ENCODE measurements around the gene ARHGEF38.
"Not testable (repeated sequence)": the region's sequence is repeated elsewhere in the genome, so short reads cannot be mapped to it uniquely, and the experiment has no call there.

The ARHGEF38 gene

GRCh38 chr4:105563352-105563751 is 10.9 kb downstream of the ARHGEF38 start:
- DNase-seq: no peak

- no peak for DNase-seq
Observed at GRCh38 chr4:105568584-105568983, 16.2 kb downstream of the ARHGEF38 start.

GRCh38 chr4:105569057-105569865 is 16.8 kb downstream of the ARHGEF38 start:
- no peak for DNase-seq

GRCh38 chr4:105569866-105570236 is 17.4 kb downstream of the ARHGEF38 start:
- DNase-seq: no peak

GRCh38 chr4:105572296-105572695 is 19.9 kb downstream of the ARHGEF38 start:
- DNase-seq: no peak

GRCh38 chr4:105586638-105587328 is 34.4 kb downstream of the ARHGEF38 start:
- DNase-seq: no peak

GRCh38 chr4:105587841-105588240 is 35.4 kb downstream of the ARHGEF38 start:
- DNase-seq: no peak

- DNase-seq: no peak
Observed at GRCh38 chr4:105588252-105588651, 35.8 kb downstream of the ARHGEF38 start.

GRCh38 chr4:105591573-105591972 is 39.2 kb downstream of the ARHGEF38 start:
- no peak for DNase-seq

- no peak for DNase-seq
Observed at GRCh38 chr4:105594099-105595010, 41.9 kb downstream of the ARHGEF38 start.

GRCh38 chr4:105596684-105597083 is 44.3 kb downstream of the ARHGEF38 start:
- no peak for DNase-seq

- no peak for DNase-seq
Observed at GRCh38 chr4:105598052-105598451, 45.6 kb downstream of the ARHGEF38 start.

- no peak for DNase-seq
Observed at GRCh38 chr4:105598787-105599186, 46.4 kb downstream of the ARHGEF38 start.

- DNase-seq: no peak
Observed at GRCh38 chr4:105599482-105599881, 47.1 kb downstream of the ARHGEF38 start.

- DNase-seq: no peak
Observed at GRCh38 chr4:105599932-105600655, 47.7 kb downstream of the ARHGEF38 start.

GRCh38 chr4:105600951-105601350 is 48.5 kb downstream of the ARHGEF38 start:
- DNase-seq: no peak

- DNase-seq: no peak
Observed at GRCh38 chr4:105601406-105601805, 49.0 kb downstream of the ARHGEF38 start.

GRCh38 chr4:105603158-105603557 is 50.7 kb downstream of the ARHGEF38 start:
- DNase-seq: no peak

- DNase-seq: no peak
Observed at GRCh38 chr4:105605493-105605892, 53.1 kb downstream of the ARHGEF38 start.

- no peak for DNase-seq
Observed at GRCh38 chr4:105607876-105608275, 55.5 kb downstream of the ARHGEF38 start.

GRCh38 chr4:105609819-105610218 is 57.4 kb downstream of the ARHGEF38 start:
- DNase-seq: not testable (repeated sequence)

GRCh38 chr4:105613306-105613705 is 60.9 kb downstream of the ARHGEF38 start:
- DNase-seq: no peak

Data from CD4-positive, alpha-beta T cell treated with Interleukin-17A for 4 hours (primary cell).